Anterior cingulate cortex (tissue), 58 donors: ENCODE measurements around the gene LAIR1.
"Not testable (repeated sequence)": the region's sequence is repeated elsewhere in the genome, so short reads cannot be mapped to it uniquely, and the experiment has no call there.

Experiments
- DNase-seq, 58 donors: peaks; one replicate each; lab custom pipeline; 2025; lab: John Stamatoyannopoulos, UW

The LAIR1 gene, protein sequence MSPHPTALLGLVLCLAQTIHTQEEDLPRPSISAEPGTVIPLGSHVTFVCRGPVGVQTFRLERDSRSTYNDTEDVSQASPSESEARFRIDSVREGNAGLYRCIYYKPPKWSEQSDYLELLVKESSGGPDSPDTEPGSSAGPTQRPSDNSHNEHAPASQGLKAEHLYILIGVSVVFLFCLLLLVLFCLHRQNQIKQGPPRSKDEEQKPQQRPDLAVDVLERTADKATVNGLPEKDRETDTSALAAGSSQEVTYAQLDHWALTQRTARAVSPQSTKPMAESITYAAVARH

GRCh38 chr19:54364775-54365257 lies at the start of gene LAIR1:
Gene LAIR1 (minus strand): TSS chr19:54364931. CDS start chr19:54364804, 127 bp downstream.
- DNase-seq, result peak in 9 of 58 donors; percentile 5 to 40 (median 16)

- no peak for DNase-seq
Measured at GRCh38 chr19:54414156-54414555, 49.4 kb upstream of the LAIR1 start.

- no peak for DNase-seq
Measured at GRCh38 chr19:54412877-54413276, 48.1 kb upstream of the LAIR1 start.

- DNase-seq, result no peak
Measured at GRCh38 chr19:54411033-54411432, 46.3 kb upstream of the LAIR1 start.

DNA sequence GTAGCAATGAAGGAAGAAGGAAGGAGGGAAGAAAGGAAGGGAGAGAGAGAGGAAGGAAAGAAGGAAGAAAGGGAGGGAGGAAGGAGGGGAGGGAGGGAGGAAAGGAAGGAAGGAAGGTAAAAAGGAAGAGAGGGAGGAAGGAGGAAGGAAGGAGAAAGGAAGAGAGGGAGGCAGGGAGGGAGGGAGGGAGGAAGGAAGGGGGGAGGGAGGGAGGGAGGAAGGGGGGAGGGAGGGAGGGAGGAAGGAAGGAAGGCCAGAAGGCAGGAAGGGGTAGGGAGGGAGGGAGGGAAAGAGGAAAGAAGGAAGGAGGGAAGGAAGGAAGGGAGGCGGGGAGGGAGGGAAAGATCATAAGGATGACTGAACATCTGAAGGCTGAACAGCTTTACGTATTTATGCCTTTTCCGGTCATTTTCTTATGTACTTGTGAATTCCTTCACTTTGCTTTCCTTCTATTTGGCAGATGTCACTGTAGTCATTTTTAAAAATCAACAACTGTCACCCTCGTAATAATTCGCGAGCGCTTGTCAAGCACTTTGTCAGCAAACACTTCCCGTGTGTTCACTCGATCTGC lies 43.8 kb upstream of the LAIR1 start:
- DNase-seq, result no peak

DNA sequence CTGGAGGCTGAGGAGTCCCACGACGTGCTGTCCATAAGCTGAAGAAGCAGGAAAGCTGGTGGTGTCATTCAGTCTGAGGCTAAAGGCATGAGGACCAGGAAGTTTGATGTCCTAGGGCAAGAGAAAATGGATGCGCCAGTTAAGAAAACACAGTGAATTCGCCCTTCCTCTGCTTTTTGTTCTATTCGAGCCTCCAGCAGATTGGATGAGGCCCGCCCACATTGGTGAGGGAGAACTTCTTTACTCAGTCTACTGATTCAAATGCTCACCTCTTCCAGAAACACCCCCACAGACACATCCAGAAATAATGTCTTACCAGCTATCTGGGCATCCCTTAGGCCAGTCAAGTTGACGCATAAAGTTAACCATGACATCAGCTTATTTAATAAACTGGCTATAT lies 43.0 kb upstream of the LAIR1 start:
- no peak for DNase-seq

- no peak for DNase-seq
Measured at GRCh38 chr19:54405628-54406027, 40.9 kb upstream of the LAIR1 start.

GRCh38 chr19:54403054-54403453 lies 38.3 kb upstream of the LAIR1 start:
- no peak for DNase-seq

DNA sequence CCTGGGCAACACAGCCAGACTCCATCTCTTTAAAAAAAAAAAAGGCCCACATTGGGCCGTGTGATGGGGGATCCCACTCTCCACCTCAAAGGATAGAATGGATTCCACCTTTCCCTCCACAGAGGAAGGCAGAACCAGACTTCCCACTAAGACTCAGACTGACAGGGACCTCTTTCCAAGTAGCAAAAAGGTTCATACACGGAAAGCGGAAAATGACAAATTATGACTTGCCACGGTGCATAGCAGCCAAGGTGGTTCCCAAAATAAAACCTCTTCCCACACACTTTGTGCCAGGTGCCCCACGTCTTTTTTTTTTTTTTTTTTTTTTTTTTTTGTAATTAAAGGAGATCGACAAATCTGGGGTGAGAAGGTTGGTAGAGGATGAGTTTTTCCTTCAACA lies 36.2 kb upstream of the LAIR1 start:
- DNase-seq, result no peak

DNA sequence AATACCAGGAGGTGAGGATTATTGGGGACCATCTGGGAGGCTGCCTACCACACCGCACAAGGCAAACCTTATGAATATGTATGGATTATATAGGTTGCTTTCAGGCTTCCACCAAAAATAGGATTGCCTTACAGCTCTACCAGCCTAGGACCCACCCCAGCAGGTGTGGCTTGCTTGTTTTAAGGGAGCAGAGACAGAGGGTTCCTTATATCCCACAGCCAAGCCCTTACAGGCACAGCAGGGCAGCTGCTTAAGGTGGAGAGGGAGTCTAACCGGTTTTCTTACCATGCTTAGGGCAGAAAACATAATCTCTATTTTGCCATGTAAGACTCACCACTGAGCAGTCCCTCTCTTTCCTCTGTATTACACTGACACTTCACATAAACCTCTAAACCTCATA lies 34.5 kb upstream of the LAIR1 start:
- no peak for DNase-seq

GRCh38 chr19:54395685-54396084 lies 31.0 kb upstream of the LAIR1 start:
- DNase-seq, result no peak

DNA sequence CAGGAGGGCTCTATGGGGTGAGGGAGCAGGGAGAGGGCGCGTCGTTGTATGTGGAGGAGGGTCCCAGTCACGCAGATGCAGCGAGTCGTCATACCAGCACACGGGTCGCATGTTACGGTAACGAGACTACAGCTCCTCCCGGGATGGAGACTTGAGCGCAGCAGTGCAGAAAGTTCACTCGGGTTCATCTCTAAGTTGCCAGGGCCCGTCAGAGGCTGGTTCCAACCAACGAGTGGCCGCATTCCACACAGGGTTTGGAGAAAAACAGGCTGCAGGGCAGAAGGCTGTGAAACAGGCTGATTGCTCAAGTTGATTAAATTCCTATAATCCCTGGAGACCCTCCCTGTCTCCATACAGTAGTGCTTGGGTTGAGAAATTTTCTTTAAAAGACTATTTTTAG lies 28.6 kb upstream of the LAIR1 start:
- DNase-seq, result no peak

DNA sequence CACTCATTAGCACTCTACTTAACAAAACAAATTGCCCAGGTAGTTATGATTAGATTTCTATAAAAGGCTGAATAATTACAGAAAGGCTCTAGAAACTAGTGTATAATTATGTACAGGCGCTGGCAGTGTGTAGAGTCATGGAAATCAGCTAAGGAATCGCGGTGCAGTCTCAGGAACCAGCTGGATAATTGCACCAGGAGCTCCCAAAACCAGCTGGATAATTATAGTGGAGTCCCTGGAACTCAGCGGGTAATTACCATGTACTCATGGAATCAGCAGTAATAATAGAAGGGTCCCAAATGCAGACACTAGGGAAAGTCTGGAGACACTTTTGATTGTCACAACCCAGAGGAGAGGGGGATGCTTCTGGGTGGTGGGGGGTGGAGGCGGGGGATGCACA lies 27.4 kb upstream of the LAIR1 start:
- DNase-seq, result no peak

DNA sequence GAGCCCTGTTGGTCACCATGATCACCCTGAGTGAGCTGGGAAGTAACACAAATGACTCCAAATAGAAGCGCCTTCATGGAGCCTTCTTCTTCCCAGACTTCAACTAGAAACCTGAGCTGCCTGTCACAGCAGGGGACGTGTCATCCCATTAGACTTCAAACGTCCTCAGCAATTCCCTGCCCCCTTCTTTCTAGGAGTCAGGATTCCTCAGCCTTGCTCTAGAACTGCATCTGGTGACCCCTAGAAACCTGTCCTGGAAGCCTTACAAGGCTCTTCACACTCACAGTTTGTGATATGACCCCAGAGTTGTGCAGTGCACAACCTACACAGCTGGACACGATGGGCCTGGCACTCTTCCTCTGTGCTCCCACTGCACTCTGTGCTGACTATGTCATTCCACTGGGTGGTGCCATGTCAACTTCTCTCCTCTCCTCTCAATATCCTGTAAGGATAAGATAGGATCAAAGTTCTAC lies 26.9 kb upstream of the LAIR1 start:
- peak in 1 of 58 donors; percentile 2 for DNase-seq

- DNase-seq, result peak in 24 of 58 donors; percentile 4 to 62 (median 16)
Measured at GRCh38 chr19:54390942-54391577, 26.3 kb upstream of the LAIR1 start.

DNA sequence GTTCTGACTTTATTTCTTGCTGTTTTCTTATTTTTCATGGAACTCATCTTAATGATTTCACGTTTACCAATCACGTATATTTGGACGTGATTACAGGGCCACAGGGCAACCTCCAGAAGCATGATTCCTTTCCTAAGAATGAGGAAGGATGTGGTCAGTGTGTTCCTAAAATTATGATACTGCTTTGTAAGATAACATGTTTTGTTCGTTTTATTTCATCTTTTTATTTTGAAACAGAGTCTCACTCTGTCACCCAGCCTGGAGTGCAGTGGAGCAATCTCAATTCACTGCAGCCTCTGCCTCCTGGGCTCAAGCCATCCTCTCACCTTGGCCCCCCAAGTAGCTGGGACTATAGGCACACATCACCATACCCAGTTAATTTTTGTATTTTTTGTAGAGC lies 24.8 kb upstream of the LAIR1 start:
- DNase-seq, result no peak

DNA sequence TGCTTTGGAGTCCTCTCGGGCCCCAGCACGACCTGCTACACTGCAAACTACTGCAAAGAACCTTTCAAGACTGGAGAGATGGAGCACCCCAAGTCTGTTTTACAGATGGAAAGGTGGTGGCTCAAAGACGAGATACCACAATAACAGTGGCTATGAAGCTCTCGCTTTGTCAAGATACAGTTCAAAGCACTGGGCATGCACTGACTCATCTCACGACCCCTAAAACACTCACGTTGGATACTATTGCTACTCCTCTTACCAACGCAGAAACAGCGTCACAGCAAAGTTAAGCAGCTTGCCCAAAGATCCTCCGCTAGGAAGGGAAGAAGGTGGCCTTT lies 24.0 kb upstream of the LAIR1 start:
- DNase-seq, result no peak

DNA sequence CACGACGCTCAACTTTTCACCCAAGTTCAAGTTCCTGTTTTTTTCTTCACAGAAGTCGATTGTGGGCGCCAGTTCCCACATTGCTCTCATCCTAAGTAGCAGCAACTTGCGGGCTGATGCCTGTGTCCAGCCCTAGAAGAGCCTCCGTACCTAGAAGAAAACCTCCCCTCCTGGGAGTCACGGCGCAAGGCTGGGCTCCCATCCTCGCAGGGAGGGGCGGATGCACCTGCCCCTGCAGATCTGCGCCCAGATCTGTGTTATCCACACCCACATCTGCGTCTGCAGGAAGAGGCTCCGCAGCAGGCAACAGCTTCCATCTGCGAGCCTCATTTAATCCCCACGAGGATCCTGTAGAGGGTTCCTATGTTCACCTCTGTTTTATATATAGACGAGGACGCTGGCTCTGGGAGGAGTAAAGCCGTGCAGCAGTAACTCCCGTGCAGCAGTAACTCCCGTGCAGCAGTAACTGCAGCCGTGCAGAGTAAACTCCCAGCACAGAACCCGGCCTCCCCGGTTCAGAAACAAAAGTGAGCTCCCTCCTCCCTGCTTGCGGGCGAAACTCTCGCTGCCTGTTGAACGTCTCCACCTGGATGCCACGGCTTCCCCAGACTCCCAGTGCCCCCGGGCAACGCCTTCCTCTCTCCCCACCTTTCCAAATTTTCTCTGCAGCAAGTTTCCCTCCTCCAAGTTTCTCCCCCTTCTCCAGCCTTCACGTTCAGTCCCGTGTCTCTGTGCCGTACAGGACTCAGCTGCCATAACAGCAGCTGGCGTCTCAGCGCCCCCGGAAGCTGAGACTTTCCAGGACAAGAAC lies 23.5 kb upstream of the LAIR1 start:
- DNase-seq, result peak in 3 of 58 donors; percentile 4 to 38 (median 18)

DNA sequence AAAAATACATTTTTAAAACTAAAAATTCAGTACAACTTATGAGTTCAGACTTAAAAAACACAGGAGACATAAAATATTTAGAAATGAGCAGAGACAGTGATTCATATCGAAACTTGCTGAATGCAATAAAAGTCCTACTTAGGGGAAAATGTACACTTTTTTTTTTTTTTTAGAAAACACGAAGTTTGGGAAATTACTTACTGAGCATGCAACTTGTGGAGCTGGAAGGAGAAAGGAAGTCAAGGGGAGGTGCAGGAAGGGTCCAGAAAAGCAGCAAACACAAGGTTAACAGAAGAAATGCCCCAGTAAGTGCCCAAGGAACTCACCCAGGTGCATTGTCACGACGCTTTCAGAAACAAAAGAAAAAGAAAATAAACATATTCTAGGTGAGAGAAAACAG lies 18.6 kb upstream of the LAIR1 start:
- no peak for DNase-seq

DNA sequence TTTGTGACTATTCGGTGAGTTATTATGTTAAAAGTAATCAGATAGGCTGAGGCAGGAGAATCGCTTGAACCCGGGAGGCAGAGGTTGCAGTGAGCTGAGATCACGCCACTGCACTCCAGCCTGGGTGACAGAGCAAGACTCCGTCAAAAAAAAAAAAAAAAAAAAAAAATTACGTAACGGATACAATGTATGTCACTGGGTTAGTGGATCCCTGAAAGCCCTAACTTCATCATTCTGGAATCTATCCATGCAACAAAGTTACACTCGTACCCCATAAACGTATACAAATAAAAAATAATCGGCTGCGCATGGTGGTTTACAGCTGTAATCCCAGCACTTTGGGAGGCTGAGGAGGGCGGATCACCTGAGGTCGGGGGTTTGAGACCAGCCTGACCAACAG lies 17.3 kb upstream of the LAIR1 start:
- DNase-seq, result not testable (repeated sequence)

DNA sequence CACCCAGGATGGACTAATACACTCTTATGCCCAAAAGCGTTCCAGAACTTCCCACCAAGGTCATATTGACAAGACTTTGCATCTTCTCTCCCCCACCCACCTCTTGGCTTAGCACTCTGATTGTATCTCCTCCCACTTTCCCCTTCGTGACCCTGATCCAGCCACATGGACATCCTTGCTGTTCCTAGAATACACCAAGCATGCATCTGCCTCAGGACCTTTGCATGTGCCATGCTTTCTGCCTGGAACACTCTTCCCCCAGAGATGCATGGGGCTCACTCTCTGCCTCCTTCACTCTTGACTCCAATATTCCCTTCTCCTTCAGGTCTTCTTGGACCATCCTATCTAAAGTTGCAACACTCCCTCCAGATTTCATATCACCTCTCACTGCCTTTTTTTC lies 16.2 kb upstream of the LAIR1 start:
- DNase-seq, result no peak
